HL-60 (cell line): Measurements from ENCODE around the gene FDXACB1.

Experiments
- POLR2AphosphoS5 ChIP-seq: IDR thresholded peaks from 2 replicates; pipeline ENCODE4 v1.6.1; 2012; ENCODE audit warnings: low read depth
- TF ChIP-seq, protein P1 (sequence below): IDR thresholded peaks from one replicate; pipeline ENCODE4 v1.5.1; 2011; ENCODE audit warnings: low read length, control low read depth, inconsistent platforms; ENCODE audit not compliant: insufficient read depth

DNA sequence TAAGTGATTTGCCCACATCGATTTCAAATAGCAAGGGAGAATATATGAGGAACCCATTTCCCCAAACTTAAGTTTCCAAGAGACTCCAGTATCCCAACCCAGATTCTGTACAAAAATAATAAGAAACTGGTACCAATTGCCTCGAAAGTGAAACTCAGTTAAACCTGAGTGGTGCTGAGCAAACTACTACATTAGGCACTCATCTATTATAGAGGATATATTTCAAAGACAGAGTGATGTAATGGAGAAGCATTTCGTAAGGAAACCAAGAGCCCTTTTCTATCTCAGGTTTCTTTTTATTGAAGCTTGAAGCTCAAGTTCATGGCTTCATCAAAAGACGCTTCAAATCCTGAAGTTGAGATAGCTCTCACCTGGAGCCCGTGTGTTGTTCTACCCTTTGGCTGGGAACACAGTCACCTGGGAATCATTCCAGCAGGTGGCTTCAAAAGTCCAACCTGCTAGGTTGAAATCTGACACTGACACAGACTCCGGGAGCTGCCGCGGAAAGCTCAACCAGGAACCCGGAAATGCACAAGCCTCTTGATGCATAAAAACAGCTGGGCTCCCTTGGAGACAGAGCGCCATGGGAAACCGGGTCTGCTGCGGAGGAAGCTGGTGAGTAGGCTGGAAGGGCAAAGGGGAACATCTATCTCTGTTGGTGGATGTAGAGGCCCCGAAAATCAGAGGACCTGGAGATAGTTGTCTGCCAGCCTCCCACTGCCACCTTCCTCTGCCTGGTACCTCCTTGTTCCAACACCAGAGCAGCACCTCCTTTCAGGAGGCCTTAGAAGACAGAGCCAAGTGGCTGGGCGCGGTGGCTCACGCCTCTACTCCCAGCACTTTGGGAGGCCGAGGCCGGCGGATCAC lies 39.7 kb upstream of the FDXACB1 start, which contains the start of gene C11orf52:
- TF ChIP-seq, protein P1, sequence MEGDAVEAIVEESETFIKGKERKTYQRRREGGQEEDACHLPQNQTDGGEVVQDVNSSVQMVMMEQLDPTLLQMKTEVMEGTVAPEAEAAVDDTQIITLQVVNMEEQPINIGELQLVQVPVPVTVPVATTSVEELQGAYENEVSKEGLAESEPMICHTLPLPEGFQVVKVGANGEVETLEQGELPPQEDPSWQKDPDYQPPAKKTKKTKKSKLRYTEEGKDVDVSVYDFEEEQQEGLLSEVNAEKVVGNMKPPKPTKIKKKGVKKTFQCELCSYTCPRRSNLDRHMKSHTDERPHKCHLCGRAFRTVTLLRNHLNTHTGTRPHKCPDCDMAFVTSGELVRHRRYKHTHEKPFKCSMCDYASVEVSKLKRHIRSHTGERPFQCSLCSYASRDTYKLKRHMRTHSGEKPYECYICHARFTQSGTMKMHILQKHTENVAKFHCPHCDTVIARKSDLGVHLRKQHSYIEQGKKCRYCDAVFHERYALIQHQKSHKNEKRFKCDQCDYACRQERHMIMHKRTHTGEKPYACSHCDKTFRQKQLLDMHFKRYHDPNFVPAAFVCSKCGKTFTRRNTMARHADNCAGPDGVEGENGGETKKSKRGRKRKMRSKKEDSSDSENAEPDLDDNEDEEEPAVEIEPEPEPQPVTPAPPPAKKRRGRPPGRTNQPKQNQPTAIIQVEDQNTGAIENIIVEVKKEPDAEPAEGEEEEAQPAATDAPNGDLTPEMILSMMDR, result no peak
- TF ChIP-seq POLR2AphosphoS5, result no peak
